Right renal pelvis (tissue), 4 donors: ENCODE measurements around the gene CAPZA1. TPM values are rescaled to one million over a fixed set of nuclear protein-coding genes. Genes with fewer than 3 reads are reported as not detected.
"Not testable (repeated sequence)": the region's sequence is repeated elsewhere in the genome, so short reads cannot be mapped to it uniquely, and the experiment has no call there.

ENCODE experiments used
- DNase-seq, 4 donors: peaks; one replicate each; pipeline ENCODE4 v3.0.0-alpha.2; 2013; ENCODE audit warnings: low read depth in 4 of 4, low spot score in 3 of 4, missing footprints in 1 of 4
- polyA plus RNA-seq, 4 donors: library from polyadenylated mRNA; unstranded; fragments of 120-200 nt; gene quantifications; one replicate each; pipeline ENCODE4 v1.2.1, GENCODE V29; 2013; ENCODE audit not compliant: insufficient read length in 4 of 4

The CAPZA1 gene
- polyA plus RNA-seq = 100 to 1,000 TPM; 115 to 150 (median 140) TPM

- peak; percentile 80 to 82 (median 80) for DNase-seq
Observed at GRCh38 chr1:112619518-112620376, at the start of gene CAPZA1. TSS of gene CAPZA1 (plus strand) at chr1:112619832. CDS start at chr1:112619845, 13 bp downstream.

GRCh38 chr1:112575154-112575804 lies 44.4 kb upstream of the CAPZA1 start:
- no peak for DNase-seq

GRCh38 chr1:112576240-112576639 lies 43.4 kb upstream of the CAPZA1 start:
- DNase-seq = no peak

GRCh38 chr1:112579801-112580510 lies 39.7 kb upstream of the CAPZA1 start:
- DNase-seq = no peak

GRCh38 chr1:112581586-112582192 lies 37.9 kb upstream of the CAPZA1 start:
- DNase-seq = no peak

GRCh38 chr1:112583366-112583765 lies 36.3 kb upstream of the CAPZA1 start:
- DNase-seq = no peak

GRCh38 chr1:112589766-112590165 lies 29.9 kb upstream of the CAPZA1 start:
- DNase-seq = no peak

GRCh38 chr1:112594208-112594876 lies 25.3 kb upstream of the CAPZA1 start:
- no peak for DNase-seq

- DNase-seq = no peak
Observed at GRCh38 chr1:112599477-112599876, 20.2 kb upstream of the CAPZA1 start.

- no peak for DNase-seq
Observed at GRCh38 chr1:112603012-112603411, 16.6 kb upstream of the CAPZA1 start.

GRCh38 chr1:112603541-112603940 lies 16.1 kb upstream of the CAPZA1 start:
- DNase-seq = no peak

GRCh38 chr1:112605633-112606327 lies 13.9 kb upstream of the CAPZA1 start:
- DNase-seq = no peak

GRCh38 chr1:112614460-112615065 lies 5.1 kb upstream of the CAPZA1 start:
- DNase-seq = no peak

- no peak for DNase-seq
Observed at GRCh38 chr1:112618114-112618720, 1.4 kb upstream of the CAPZA1 start.

GRCh38 chr1:112618721-112619517 lies 713 bp upstream of the CAPZA1 start, which contains the start of gene ST7L:
TSS of gene ST7L (minus strand) at chr1:112619141. CDS start at chr1:112619113, 28 bp downstream.
- peak in 3 of 4 donors; percentile 51 to 80 (median 70) for DNase-seq

GRCh38 chr1:112620377-112620695 lies 704 bp downstream of the CAPZA1 start:
- no peak for DNase-seq

- not testable (repeated sequence) for DNase-seq
Observed at GRCh38 chr1:112624493-112624892, 4.9 kb downstream of the CAPZA1 start.

- no peak for DNase-seq
Observed at GRCh38 chr1:112625696-112626095, 6.1 kb downstream of the CAPZA1 start.
